Left lung (tissue), 10 donors: ENCODE measurements around the gene CEP131. TPM values are rescaled to one million over a fixed set of nuclear protein-coding genes. Genes with fewer than 3 reads are reported as not detected.

ENCODE experiments used
- ATAC-seq: fragments of 200-7000 bp; cut with Tn5 transposase; one replicate; pipeline ENCODE4 v1.9.1; 2020; ENCODE audit warnings: moderate library complexity
- DNase-seq, 4 donors: peaks; one replicate each; pipeline ENCODE4 v3.0.0-alpha.2; 2013 to 2020
- H3K27ac ChIP-seq, 2 donors: fragments of 200-600 bp; sonication (generic) in 1 of 2; one replicate each; pipeline versions ENCODE4 v1.5.0 to v1.8.0; 2020 to 2021
- H3K27me3 ChIP-seq, 2 donors: fragments of 200-600 bp; sonication (generic) in 1 of 2; one replicate each; pipeline versions ENCODE4 v1.5.0 to v1.8.0; 2020 to 2021
- H3K36me3 ChIP-seq, 2 donors: fragments of 200-600 bp; sonication (generic) in 1 of 2; one replicate each; pipeline versions ENCODE4 v1.5.0 to v1.8.0; 2020 to 2021
- H3K4me1 ChIP-seq, 2 donors: fragments of 200-600 bp; one replicate each; pipeline ENCODE4 v1.8.0; 2021
- H3K4me3 ChIP-seq, 2 donors: fragments of 200-600 bp; sonication (generic) in 1 of 2; one replicate each; pipeline versions ENCODE4 v1.5.0 to v1.8.0; 2020 to 2021; ENCODE audit warnings: mild to moderate bottlenecking in 1 of 2
- H3K9me3 ChIP-seq, 2 donors: fragments of 200-600 bp; sonication (generic) in 1 of 2; one replicate each; pipeline versions ENCODE4 v1.5.0 to v1.8.0; 2020 to 2021
- CTCF ChIP-seq, 2 donors: fragments of 200-600 bp; sonication (generic) in 1 of 2; IDR thresholded peaks; one replicate each; pipeline versions ENCODE4 v1.5.0 to v1.8.0; 2021; ENCODE audit warnings: antibody characterized with exemption in 2 of 2
- intact Hi-C, 2 donors: fragments of 100-400 bp; cut with DNase I; formaldehyde crosslinking; loops; one replicate each; pipeline versions ENCODE4 v1.11.2 to v1.14.2; 2022
- polyA plus RNA-seq, 6 donors: library from polyadenylated mRNA; unstranded; fragments of 120-200 nt; gene quantifications; one replicate each; pipeline ENCODE4 v1.2.1, GENCODE V29; 2013; ENCODE audit not compliant: insufficient read length in 6 of 6
- total RNA-seq, 2 donors: library from RNA; stranded (reverse); fragmentation: NEBNext Ultra II Directional; extraction: Animal tissue kit (Norgen Biotek cat#: 25700); gene quantifications; one replicate each; pipeline ENCODE4 v1.2.1, GENCODE V29; 2021
- donor health status: DM: no; HTN: yes; CAD: no.
- donor health status: DM: no; HTN: no; CAD: no.

CEP131 gene
- total and polyA plus RNA-seq, 8 donors, result 7.7 to 21.0 (median 16.9) TPM

GRCh38 chr17:81178136-81179091 is 44.4 kb downstream of the CEP131 start:
- ATAC-seq, result no peak
- no peak overlapping the region for H3K4me3 ChIP-seq
- H3K27me3 ChIP-seq, result peaks cover 0 to 19% of the 10 kb centered on the region in 2 donors
- intact Hi-C loops, result no loop called here
- H3K9me3 ChIP-seq, result peaks cover 0 to 6% of the 10 kb centered on the region in 2 donors
- H3K27ac ChIP-seq, result no peak overlapping the region
- no peaks in the 10 kb centered on the region for H3K36me3 ChIP-seq
- TF ChIP-seq CTCF (IDR thresholded peaks at IDR 0.05), result no peak
- H3K4me1 ChIP-seq, result no peaks in the 10 kb centered on the region
- DNase-seq, result no peak

GRCh38 chr17:81176666-81177065 is 46.1 kb downstream of the CEP131 start:
- intact Hi-C loops, result no loop called here
- Histone ChIP-seq H3K27me3 (peaks cover 0 to 7% of the 10 kb centered on the region in 2 donors), H3K9me3 (peaks cover 0 to 6% of the 10 kb centered on the region in 2 donors), H3K27ac (no peak overlapping the region), H3K4me3 (no peak overlapping the region), H3K4me1 (no peaks in the 10 kb centered on the region), H3K36me3 (no peaks in the 10 kb centered on the region)
- no peak for TF ChIP-seq CTCF (IDR thresholded peaks at IDR 0.05)
- no peak for ATAC-seq
- DNase-seq, result no peak

GRCh38 chr17:81173762-81174155 is 49.0 kb downstream of the CEP131 start:
- DNase-seq (no peak), ATAC-seq (no peak)
- Histone ChIP-seq H3K4me3 (no peak overlapping the region), H3K27me3 (no peaks in the 10 kb centered on the region), H3K27ac (no peak overlapping the region), H3K4me1 (no peaks in the 10 kb centered on the region), H3K36me3 (no peaks in the 10 kb centered on the region), H3K9me3 (peaks cover 0 to 6% of the 10 kb centered on the region in 2 donors)
- TF ChIP-seq CTCF (IDR thresholded peaks at IDR 0.05), result no peak
- intact Hi-C loops, result no loop called here

- Histone ChIP-seq H3K36me3 (no peaks in the 10 kb centered on the region), H3K27me3 (peaks cover 0 to 4% of the 10 kb centered on the region in 2 donors), H3K9me3 (peaks cover 0 to 6% of the 10 kb centered on the region in 2 donors), H3K4me3 (no peak overlapping the region), H3K4me1 (no peaks in the 10 kb centered on the region), H3K27ac (no peak overlapping the region)
- ATAC-seq (no peak), DNase-seq (no peak)
- TF ChIP-seq CTCF (IDR thresholded peaks at IDR 0.05), result no peak
- intact Hi-C loops, result no loop called here
Measured at GRCh38 chr17:81173052-81173761, 49.6 kb downstream of the CEP131 start.

- Histone ChIP-seq H3K27ac (no peak overlapping the region), H3K4me3 (no peak overlapping the region), H3K36me3 (no peaks in the 10 kb centered on the region), H3K9me3 (peaks cover 0 to 6% of the 10 kb centered on the region in 2 donors), H3K4me1 (no peaks in the 10 kb centered on the region), H3K27me3 (peaks cover 4 to 16% of the 10 kb centered on the region in 2 donors)
- peak; percentile 56 for ATAC-seq
- no peak for TF ChIP-seq CTCF (IDR thresholded peaks at IDR 0.05)
- intact Hi-C loops, result no loop called here
- DNase-seq, result peak in 1 of 4 donors; percentile 14
Measured at GRCh38 chr17:81171941-81172340, 50.8 kb downstream of the CEP131 start.
